Activated CD4-positive, alpha-beta T cell treated with anti-CD3 and anti-CD28 coated beads, Interleukin-2, amount 50 U/mL, for 24 hours (primary cell): Measurements from ENCODE around the gene MAPK8IP1.

Source experiments
- DNase-seq, 2 donors: peaks; one replicate each; pipeline ENCODE4 v3.0.0-alpha.2; 2020; ENCODE audit warnings: low read depth in 1 of 2, low spot score in 1 of 2

Gene MAPK8IP1

GRCh38 chr11:45925550-45925949, 40.1 kb downstream of the MAPK8IP1 start:
- no peak for DNase-seq

DNA sequence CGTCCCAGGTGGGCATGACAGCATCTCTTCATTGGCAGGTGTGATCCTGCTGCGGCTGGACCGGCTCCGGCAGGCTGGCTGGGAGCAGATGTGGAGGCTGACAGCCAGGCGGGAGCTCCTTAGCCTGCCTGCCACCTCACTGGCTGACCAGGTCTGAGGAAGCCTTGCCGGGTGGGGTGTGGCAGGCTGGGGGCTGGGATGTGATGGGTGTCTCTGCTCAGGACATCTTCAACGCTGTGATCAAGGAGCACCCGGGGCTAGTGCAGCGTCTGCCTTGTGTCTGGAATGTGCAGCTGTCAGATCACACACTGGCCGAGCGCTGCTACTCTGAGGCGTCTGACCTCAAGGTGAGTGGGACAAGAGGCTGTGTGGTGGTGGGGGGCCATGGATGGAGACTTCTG, 40.5 kb downstream of the MAPK8IP1 start:
- no peak for DNase-seq

DNA sequence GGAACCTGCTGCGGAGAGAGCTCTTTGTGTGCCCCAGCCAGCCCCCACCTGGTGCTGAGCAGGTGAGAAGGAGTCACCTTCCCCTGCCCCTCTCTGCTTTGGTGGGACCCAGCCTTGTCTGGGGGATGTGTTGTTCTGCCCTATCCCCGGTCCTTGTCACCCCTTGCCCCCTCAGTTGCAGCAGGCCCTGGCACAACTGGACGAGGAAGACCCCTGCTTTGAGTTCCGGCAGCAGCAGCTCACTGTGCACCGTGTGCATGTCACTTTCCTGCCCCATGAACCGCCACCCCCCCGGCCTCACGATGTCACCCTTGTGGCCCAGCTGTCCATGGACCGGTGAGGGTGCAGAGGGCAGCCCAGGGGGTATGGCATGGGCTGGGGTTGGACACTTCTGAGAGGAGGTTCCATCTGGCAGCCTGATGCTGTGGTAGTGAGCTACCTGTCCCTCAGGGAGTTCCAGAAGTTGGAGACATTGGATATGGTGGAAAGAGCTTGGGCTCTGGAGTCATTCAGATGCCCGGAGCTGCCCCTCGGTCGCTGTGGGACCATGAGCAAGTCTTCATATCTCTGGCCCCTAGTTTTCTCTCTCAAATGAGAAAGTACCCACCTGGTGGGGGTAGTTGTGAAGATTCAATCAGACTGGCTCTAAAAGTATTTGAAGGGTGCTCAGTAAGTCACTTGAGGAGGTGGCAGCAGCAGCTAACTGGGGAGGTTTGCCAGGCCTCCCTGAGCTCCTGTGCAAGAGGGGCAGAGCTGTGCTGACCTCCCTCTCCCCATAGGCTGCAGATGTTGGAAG, 41.3 kb downstream of the MAPK8IP1 start:
- DNase-seq, result no peak

DNA sequence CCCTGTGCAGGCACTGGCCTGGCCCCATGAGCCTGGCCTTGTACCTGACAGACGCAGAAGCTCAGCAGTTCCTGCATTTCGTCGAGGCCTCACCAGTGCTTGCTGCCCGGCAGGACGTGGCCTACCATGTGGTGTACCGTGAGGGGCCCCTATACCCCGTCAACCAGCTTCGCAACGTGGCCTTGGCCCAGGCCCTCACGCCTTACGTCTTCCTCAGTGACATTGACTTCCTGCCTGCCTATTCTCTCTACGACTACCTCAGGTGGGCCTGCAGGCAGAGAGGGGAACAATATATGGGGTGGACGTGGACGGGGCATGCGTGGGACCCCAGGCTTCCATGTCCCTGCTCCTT, 41.9 kb downstream of the MAPK8IP1 start:
- DNase-seq, result no peak

DNA sequence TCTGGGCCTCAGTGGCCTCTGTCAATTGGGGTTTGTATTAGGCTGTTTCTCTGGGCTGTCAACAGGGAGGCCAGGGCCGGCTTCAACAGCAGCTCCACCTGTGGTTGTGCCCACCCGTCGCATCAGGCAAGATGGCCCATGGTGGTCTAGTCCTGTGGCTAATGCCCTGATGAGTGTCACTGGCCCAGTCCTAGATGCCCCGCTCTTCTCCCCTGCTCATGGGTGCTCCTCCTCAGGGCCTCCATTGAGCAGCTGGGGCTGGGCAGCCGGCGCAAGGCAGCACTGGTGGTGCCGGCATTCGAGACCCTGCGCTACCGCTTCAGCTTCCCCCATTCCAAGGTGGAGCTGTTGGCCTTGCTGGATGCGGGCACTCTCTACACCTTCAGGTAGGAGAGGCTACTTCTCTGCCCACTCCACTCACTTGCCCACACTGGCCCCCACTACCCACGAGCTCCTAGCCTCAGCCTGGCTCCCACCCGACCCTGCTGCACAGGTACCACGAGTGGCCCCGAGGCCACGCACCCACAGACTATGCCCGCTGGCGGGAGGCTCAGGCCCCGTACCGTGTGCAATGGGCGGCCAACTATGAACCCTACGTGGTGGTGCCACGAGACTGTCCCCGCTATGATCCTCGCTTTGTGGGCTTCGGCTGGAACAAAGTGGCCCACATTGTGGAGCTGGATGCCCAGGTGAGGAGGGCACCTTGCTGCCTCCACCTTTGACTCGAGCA, 42.4 kb downstream of the MAPK8IP1 start:
- DNase-seq, result no peak

DNA sequence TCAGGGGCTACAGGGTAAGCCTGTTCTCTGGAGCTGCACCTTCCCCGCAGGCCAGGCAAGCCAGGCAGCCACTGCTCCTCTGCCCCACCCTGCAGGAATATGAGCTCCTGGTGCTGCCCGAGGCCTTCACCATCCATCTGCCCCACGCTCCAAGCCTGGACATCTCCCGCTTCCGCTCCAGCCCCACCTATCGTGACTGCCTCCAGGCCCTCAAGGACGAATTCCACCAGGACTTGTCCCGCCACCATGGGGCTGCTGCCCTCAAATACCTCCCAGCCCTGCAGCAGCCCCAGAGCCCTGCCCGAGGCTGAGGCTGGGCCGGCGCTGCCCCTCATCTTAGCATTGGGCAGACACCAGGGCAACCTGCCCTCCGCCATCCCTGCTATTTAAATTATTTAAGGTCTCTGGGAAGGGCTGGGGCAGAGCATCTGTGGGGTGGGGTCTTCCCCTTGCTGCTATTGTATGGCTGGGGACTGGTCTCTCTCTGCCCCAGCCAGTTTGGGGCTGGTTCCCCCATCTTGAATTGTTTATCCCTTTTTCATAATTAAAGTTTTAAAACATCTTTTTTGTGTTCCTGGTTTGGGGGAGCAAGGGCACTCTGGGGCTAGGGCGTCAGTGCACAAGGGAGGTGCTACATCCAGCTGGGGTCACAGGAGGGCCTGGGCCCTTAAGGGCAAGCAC, 43.2 kb downstream of the MAPK8IP1 start:
- DNase-seq, result no peak

GRCh38 chr11:45929486-45930030, 44.1 kb downstream of the MAPK8IP1 start:
- DNase-seq, result no peak

DNA sequence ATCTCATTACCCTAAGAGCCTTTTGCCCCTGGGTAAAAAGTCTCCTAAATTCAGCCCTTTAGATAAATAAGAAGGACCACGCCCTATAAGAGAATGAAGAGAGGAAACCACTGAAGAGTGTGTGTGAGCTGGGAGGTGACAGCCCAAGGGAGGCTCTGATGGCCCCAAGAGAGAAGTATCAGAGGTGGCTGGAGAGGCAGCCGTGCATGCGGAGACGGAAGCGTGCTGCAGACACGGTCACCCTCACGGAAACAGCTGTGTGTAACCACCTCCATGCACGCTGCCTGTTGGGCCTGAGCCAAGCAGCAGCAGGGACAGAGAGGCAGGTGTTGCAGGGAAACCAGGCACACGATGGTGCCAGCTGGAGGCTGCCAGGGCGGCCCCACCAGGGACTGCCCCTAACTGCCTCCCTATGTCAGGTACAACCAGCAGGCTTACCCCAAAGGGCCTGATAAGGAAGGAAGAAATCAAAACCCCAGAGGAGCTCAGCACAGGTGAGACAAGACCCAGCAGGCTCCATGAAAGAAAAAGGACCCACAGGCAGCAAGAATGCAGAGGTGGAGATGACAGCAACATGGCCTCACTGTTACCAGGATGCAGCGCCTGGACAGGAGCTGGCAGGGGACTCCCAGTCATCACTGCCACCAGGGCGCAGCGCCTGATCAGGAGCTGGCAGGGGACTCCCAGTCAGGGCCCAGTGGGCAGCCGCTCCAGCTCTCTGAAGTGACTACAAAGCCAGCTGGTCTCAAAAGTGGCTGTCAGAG, 44.8 kb downstream of the MAPK8IP1 start:
- no peak for DNase-seq

- no peak for DNase-seq
Measured at GRCh38 chr11:45930951-45931570, 45.6 kb downstream of the MAPK8IP1 start.

DNA sequence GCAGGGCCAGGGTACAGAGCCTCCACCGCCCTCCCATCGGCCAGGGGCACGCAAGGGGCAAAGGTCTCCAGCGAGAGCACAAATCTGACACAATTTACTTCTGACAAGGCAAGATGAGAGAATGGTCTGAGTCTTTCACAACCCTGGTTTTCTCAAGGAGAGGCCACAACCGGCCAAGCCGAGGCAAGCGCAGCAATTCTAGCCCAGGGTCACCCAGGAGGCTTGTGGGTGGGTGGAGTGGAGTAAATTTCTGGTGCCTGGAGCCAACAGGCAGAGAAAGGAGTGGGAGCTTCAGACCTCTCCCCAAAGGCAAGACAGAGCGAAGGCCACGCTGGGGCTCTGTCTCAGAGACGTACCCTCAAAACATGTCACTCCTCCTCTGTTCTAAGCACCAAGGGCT, 46.3 kb downstream of the MAPK8IP1 start:
- no peak for DNase-seq

DNA sequence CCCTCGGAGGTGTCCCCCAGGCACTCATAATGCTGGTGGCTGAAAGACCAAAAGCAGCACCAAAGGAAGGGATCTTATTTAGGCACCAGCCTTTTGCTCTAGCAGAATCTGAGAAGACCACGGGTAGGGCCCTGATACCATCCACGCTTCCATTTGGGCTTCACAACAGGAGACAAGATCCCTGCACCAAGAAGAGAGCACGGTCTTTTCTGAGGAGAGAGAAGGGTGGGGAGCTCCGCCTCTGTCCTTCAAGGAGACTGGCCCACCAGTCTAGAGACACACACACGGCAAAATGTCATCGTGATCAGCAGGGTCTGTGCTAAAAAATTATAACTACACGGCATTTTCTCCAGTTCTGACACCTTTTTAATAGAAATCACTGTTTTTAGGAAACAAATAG, 46.8 kb downstream of the MAPK8IP1 start:
- no peak for DNase-seq

DNA sequence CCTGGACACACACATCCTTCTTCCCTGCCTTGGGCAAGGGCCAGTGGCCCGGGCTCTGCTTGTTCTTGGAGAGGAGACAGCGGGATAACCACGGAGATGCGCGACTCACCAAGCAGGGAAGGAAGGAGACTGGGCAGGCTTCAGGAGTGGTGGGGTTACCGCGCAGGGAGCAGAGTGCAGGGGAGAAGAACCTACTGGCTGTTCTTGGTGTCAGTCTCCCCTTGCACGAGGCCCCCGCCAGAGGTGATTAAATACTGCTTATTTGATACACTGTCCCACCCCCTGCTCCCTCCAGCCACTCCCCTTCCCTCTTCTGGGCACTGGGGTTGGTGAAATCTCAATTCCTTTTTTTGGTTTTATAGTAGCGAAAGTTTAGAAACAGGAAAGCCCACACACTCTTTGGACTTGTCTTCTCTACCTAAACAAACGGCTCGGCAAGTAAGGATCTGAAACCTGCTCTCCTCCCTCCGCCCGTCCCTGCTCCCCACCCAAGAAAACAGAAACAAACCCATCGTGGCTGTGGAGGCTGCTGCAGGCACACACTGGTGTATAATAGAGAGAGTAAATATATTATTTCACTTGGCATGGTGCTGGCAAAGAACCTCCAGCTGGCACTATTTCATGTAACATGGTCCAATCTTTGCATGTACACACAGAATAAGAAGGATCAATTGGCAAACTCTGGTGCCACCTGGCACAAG, 47.8 kb downstream of the MAPK8IP1 start:
- no peak for DNase-seq

DNA sequence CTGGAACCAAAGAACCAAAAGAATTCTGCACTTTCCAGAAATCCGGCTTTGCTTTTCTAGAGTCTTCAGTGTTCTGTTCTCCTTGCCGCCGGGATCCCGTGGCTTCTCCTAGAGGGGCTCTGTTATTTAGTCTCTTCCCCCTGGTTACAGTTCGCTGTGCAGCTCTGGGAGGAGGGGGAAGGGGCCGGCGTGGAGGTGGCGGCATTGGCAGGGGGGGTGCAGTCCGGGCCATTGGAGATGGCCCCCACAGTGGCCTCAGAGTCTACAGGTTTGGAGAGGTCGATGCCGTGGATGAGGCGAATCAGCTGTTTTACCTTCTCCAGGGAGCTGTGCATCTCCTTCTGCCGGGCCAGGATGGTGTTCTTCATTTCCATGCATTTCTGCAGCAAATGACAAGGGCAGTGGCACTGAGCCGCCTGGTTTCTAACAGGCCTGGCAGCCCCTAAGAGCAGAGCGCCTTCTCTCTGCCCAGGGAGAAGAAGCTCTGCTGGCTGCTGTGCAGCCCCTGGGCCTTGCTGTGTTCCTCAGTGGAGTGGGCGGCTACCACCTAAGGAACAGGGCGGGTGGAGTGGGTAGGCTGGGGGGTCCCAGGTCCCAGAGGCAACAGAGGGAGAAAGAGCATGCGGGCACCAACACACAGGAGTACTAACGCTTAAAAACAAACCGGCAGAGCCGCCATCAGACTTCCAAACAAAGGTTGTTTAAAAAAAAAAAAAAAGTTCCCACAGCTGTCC, 48.6 kb downstream of the MAPK8IP1 start:
- no peak for DNase-seq

DNA sequence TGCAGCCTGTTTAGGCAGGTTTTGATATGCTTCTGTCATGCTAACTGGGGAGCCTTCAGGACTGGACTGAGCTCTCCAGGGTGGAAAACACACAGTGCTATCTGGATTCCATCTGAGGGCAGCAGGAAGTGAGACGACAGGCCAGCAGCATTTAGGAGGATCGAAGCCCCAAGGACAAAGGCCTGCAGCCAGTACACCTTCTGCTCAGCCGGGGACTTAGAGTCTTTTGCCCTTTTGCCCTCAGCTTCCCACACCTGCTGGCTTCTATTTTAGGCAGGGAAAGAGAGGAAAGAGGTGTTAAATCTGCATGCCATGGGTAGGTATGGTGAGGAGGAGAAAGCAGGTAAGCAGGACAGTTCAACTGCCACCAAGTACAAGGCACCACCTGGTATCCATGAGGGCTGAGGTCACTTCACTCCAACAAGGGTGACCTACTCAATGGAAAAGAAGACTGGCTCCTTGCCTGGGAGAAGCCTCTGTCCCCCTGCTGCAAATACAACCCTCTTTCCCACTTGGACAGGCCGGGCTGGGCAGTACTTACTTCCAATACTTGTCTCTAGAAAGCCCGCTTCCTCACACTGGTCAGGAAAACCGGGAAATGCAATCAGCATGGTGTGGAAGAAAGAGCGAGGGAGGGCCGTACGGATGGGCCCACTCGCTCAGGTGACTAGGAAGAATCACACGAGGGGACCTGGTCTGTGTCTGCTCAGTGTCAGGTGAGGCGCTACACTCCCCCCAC, 49.3 kb downstream of the MAPK8IP1 start:
- DNase-seq, result no peak

DNA sequence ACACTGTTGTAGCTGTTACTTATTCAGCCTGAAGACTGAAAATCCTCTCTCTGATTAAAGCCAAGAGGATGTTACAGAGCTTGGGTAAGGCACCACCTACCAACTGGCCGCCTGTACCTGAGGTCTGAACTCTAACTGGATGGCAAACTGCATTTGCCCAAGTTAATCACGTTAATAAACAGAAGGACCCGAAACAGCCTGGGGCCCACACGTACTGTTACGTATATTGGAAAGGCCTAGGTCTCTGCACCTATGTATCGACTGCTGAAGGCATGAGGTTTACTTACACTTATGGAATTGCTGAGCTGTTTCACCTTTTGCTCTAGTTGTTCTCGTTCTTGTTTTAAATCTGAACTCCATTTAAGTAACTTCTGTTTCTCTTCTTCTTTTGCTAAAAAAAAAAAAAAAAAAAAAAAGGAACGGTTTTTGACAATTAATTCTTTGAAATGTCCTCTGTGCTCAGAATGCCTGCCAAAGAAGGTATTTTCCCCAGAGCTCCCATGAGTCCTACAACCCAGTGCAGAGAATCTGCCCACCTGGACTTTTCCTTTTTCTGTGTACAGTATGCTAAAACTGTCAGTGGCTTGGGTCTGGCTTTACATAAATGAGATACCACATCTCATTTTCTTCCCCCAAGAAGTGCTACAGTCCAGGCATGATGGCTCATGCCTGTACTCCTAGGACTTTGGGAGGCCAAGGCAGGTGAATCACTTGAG, 50.1 kb downstream of the MAPK8IP1 start:
- no peak for DNase-seq

DNA sequence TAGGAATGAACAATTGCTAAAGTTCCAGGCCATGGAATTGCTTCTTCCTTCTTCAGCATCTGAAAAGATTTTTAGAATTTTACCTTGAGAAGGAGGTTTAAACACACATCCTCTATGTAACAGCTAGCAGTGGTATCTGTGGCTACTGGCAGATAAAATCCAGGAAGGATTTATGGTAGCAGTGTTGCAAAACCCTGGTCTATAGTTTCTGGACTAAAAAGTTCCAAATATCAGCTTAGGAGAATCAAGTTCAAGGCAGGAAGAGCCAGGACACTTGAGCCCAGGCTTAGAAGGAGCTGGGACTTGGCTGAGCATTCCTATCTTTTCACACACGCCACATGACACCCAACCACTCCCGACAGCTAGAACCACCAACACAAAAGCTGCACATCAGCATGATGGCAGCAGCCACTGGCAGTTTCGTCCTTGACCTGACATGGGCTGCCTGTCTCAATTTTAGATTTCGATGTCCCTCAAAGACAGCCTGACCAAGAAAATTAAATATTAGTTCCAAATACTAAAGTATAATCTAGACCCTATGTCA, 51.1 kb downstream of the MAPK8IP1 start:
- no peak for DNase-seq

DNA sequence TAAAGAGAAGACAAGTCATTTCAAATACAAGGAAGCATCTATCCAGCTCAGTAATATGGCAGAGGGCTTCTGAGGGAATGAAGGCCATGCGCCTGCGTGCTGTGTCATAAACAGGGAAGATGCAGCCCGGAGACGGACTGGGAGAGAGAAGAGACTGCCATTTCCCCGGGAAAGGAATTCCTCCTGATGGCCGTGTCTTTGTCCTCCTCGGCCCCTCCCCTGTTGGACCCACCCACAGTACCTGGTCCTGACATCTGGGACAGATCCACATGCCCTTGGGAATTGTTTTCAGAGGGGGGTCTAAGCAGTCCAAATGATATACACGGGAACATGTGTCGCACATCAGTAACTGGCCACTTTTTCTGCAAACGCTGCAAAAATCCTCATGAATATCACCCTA, 52.5 kb downstream of the MAPK8IP1 start:
- no peak for DNase-seq

- no peak for DNase-seq
Measured at GRCh38 chr11:45939836-45940235, 54.4 kb downstream of the MAPK8IP1 start.
